Stimulated activated CD8-positive, alpha-beta memory T cell treated with anti-CD3 and anti-CD28 coated beads, Interleukin-15, amount 100 ng/mL, for 4 hours (primary cell): ENCODE results near the gene LRGUK.

Experiments used
- DNase-seq, 2 donors: peaks; one replicate each; pipeline ENCODE4 v3.0.0-alpha.2; 2020; ENCODE audit warnings: low read depth in 2 of 2

The LRGUK gene

GRCh38 chr7:134300988-134301387 lies 173.8 kb downstream of the LRGUK start:
- no peak for DNase-seq

- DNase-seq, result no peak
These were observed 174.5 kb downstream of the LRGUK start for GRCh38 chr7:134301592-134301991.

GRCh38 chr7:134302120-134302519 lies 175.0 kb downstream of the LRGUK start:
- DNase-seq, result no peak

- DNase-seq, result no peak
These were observed 180.2 kb downstream of the LRGUK start for GRCh38 chr7:134307320-134307719.

- no peak for DNase-seq
These were observed 181.4 kb downstream of the LRGUK start for GRCh38 chr7:134308548-134308947.

- DNase-seq, result no peak
These were observed 184.7 kb downstream of the LRGUK start for GRCh38 chr7:134311807-134312206.

- no peak for DNase-seq
These were observed 185.6 kb downstream of the LRGUK start for GRCh38 chr7:134312717-134313116.

- DNase-seq, result no peak
These were observed 186.4 kb downstream of the LRGUK start for GRCh38 chr7:134313543-134313942.
